HG03066 (cell line): ENCODE results near the gene CYB5R4.
"Not testable (repeated sequence)": the region's sequence is repeated elsewhere in the genome, so short reads cannot be mapped to it uniquely, and the experiment has no call there.

Experiments
- ATAC-seq: cut with Tn5 transposase; IDR thresholded peaks from one replicate; pipeline ENCODE4 v1.9.1; 2021; ENCODE audit warnings: low read depth; ENCODE audit not compliant: unreplicated experiment

CYB5R4 gene

GRCh38 chr6:83862776-83863471 lies 3.4 kb downstream of the CYB5R4 start:
- ATAC-seq, result no peak

DNA sequence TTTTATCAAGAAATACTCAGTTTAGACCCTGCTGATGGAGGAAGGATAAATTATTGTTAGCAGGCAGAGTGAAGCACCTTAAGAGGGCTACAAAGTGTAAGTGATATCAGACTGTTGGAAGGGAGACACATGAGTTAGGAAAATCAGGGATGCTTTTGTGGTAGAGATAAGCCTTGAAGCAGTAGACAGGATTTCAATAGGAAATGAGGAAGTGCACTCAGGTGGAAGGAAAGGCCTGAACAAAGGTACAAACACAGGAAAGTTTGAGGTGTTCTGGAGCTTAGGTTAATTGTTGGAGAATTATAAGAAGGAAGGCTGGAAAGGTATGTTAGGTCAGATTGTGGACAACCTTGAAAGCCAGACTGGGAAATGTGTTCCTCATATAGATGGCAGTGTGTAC lies 7.6 kb downstream of the CYB5R4 start:
- no peak for ATAC-seq

GRCh38 chr6:83867527-83868161 lies 8.2 kb downstream of the CYB5R4 start:
- ATAC-seq, result no peak

- no peak for ATAC-seq
Observed at GRCh38 chr6:83868639-83869038, 9.2 kb downstream of the CYB5R4 start.

- no peak for ATAC-seq
Observed at GRCh38 chr6:83870649-83871048, 11.2 kb downstream of the CYB5R4 start.

DNA sequence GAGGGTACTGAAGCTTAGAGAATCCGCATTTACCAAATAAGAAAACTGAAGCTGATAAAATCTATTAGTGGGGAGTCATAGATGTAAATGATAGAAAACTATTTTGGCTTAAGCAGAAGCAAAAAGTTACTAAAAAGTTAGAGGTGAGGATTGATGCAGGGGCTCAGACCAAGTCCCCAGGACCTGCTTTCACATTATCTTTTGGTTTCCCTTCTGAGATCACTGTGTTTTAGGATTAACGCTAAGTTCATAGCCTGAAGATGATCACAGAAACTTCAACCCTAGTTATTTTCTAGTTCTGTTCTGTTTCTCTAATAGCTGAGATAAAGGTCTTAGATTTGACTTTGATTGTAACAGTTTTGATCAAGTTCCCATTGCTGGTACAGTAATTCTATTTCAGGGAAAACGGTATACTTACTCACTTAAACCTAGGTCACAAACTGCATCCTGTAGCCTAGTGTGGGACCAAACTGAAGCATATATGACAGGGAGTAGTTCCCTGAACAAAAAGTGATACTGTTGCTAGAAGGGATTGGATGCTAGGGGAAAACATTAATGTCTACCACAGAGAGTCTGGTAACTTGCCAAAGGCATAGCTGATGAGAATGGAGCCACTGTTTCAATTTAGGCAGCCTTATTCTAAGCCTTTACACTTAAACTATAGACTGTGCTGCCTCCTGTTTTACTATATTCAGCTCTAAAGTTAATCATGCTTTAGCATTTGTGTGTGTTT lies 13.1 kb downstream of the CYB5R4 start:
- ATAC-seq, result no peak

- ATAC-seq, result no peak
Observed at GRCh38 chr6:83873869-83874268, 14.4 kb downstream of the CYB5R4 start.

DNA sequence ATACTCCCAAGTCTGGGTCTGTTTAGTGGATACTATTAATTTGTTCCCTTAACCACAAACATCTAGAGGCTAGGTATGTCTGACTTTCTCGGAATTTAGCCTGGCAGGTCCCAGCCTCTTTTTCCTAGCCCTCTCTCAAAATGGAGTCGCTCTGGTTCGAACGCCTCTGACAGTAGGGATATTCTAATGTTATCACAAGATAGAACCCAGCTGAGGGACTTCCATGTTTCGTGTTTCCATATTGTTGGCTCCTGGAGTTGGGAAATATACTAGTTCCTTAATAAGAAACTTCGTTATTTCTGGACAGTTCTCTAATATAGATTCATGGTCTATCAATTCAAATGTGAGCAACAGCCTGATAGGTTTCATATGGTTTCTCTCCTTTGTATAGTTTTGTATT lies 16.4 kb downstream of the CYB5R4 start:
- ATAC-seq, result no peak

GRCh38 chr6:83878902-83879644 lies 19.6 kb downstream of the CYB5R4 start:
- ATAC-seq, result no peak

GRCh38 chr6:83879746-83880145 lies 20.3 kb downstream of the CYB5R4 start:
- no peak for ATAC-seq

DNA sequence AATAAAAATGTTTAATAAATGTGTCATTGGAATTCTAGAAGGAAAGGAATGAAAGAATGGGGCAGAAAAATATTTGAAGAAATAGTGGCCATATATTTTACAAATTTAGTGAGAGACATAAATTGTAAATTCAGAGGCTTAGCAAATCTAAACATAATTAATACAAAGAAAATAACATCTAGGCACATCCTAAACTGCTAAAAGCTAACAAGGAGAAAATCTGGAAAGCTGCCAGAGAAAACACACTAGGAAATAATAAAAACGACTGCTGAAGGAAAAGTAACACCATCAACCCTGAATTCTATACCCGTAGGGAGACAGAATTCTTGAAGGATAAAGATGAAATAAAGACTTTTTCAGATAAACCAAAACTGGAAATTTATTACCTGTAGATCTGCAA lies 23.8 kb downstream of the CYB5R4 start:
- ATAC-seq, result no peak

DNA sequence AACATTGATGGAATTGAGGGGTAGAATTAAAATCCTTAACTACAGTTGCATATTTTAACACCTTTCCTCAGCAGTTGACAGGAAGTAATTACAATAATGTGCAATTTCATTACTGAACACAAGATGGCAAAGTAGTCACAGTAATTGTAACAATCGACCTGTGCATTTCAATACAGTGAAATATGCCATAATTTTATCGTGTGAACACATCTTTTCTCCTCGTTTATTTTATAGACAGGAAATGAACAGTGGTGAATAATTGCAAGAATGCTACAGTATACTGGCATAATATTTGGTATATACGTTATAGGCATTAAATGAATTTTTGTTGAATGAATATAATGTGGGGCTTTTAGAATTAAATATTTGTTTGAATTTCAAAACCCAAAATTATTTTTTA lies 25.0 kb downstream of the CYB5R4 start:
- peak; percentile 87 for ATAC-seq

GRCh38 chr6:83885984-83886383 lies 26.5 kb downstream of the CYB5R4 start:
- ATAC-seq, result no peak

DNA sequence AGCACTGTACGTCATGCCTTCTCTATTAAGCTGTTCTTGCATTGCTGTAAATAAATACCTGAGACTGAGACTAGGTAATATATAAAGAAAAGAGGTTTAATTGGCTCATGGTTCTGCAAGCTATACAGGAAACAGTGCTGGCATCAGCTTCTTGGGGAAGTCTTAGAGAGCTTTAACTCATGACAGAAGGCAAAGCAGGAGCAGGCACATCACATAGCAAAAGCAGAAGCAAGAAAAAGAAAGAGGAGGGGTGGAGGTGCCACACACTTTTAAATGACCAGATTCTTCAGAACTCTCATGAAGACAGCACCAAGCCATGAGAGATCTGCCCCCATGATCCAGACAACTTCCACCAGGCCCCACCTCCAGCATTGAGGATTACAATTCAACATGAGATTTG lies 30.1 kb downstream of the CYB5R4 start:
- ATAC-seq, result no peak

- no peak for ATAC-seq
Observed at GRCh38 chr6:83890520-83890919, 31.0 kb downstream of the CYB5R4 start.

- ATAC-seq, result no peak
Observed at GRCh38 chr6:83891586-83891985, 32.1 kb downstream of the CYB5R4 start.

DNA sequence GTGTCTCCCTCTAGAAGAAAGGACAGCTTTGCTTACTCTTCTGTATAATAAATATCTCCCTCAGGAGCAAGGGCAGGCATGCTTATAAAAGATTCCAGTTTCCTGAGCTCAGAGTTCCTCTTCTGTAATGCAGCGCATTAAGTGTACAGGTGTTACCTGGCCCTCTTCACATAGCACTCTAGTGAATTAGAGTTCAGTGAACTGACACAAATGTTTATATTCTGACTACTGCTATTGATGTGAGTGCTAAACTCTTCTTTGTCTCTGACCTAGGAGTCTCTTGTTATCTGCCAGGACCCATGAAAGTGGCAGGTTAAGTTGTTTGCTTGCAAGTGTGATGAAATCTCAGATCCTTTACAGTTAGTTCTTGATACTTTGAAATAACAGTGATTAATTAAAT lies 33.5 kb downstream of the CYB5R4 start:
- no peak for ATAC-seq

DNA sequence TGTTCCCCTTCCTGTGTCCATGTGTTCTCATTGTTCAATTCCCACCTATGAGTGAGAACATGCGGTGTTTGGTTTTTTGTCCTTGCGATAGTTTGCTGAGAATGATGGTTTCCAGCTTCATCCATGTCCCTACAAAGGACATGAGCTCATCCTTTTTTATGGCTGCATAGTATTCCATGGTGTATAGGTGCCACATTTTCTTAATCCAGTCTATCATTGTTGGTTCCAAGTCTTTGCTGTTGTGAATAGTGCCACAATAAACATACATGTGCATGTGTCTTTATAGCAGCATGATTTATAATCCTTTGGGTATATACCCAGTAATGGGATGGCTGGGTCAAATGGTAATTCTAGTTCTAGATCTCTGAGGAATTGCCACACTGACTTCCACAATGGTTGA lies 37.6 kb downstream of the CYB5R4 start:
- ATAC-seq, result not testable (repeated sequence)

DNA sequence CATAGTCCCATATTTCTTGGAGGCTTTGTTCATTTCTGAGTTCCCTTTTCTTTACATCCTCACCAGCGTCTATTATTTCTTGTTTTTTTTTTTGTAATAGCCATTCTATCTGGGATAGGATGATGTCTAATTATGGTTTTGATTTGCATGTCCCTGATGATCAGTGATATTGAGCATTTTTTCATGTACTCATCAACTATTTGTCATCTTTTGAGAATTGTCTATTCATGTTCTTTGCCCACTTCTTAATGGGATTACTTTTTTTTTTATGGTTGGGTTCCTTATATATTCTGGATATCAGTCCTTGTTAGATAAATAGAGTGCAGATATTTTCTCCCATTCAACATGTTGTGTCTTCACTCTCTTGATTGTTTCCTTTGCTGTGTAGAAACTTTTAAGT lies 42.1 kb downstream of the CYB5R4 start:
- no peak for ATAC-seq

- no peak for ATAC-seq
Observed at GRCh38 chr6:83904395-83904794, 44.9 kb downstream of the CYB5R4 start.

DNA sequence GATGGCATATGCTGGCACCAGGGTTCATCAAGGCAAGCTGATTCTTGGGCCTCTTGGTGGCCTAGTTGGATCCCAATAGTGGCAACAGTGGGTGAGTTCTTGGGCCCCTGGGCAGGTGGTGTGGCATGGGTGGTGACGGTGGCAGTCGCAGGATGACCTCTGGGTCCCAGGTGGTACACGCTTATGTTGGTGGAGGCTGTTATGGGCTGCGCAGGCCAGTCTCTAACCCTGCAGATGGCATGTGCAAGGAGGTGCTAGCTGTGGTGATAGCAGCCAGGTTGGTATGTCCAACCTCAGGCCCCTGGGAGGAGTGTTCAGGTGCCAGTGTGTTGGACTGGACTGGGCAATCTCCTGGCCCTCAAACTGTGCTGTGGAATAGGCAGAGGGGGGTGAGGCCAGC lies 46.2 kb downstream of the CYB5R4 start:
- ATAC-seq, result no peak
